HG02642 (cell line): ENCODE measurements around the gene ATP10A.

Source experiments
- ATAC-seq: cut with Tn5 transposase; IDR thresholded peaks from one replicate; pipeline ENCODE4 v1.9.1; 2021; ENCODE audit warnings: mild to moderate bottlenecking; ENCODE audit not compliant: unreplicated experiment, poor library complexity

Gene ATP10A

DNA sequence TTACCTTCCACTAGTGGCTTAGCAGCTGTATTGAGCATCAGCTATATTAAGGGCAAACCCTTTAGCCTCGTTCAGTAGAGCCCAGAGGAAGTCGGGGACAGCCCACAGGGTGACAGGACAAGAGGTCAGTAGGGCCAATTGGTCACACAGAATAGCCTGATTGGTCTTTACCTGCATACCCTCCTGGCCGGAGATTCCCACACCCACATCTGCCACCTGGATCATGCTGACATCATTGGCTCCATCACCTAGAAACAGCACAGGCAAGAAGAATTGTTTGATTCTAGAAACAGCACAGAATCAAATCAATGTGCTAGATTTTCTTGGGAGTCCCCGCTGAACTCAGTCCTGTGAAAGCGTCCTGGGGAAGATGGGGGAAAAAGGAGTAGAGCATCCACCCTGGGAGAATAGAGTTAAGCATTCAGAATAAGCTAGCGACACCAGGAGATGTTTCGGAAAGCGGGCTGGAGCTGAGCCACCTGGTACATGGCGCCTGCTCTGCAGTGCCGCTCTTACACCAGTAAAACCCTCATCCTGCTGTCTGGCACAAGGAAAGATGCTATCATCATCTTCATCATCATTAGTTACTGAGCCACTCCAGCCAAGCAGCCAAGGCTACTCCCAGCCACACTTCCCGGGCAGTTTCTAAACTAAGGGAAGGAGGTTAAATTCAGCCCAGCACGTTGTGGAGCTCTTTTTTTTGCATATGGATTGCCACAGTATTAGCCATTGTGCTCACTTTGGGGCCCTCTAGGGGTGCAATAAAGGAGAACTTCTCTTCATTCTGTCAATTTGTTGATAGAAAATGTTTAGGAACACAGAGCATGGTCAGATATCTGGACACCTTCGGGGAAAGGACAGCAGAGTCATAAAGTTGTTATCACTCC is 171.3 kb downstream of the ATP10A start:
- no peak for ATAC-seq

DNA sequence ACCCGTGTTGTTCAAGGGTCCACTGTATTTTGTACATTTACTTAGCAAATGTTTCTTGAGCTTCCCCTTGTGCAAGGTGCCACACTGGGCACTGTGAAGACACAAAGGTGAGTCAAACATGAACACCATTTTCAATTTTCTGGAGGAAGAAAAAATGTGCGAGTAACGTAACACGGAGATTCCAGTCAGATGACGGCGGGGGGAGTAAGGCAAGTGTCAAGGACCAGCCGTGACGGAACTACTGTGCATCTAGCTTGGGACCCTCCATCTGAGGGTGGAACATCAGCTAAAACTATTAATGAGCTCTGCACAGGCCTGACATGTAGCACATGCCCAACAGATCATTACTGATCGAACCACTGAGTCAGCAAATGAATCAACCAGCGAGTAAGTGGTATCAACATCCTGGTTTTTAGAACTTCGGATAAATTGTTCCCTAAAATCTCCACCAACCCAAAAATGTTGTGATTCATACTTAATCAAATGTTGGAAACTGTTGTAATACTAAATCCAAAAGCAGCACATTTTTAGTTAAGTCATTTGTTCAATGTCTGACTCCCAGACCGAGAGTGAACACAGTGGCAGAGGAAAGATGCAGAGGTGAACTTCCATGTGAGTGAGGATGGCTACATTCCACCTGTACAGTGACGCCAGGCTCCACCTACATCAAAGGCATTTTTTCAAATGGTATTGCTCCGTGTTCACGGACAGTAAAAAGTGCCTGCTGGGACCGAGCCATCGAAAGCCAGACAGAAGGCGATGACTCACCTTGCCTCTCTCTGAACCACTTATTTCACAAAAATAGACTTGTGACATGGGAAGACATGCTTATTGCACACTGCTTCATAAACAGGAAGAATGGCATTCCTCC is 172.2 kb downstream of the ATP10A start:
- no peak for ATAC-seq

DNA sequence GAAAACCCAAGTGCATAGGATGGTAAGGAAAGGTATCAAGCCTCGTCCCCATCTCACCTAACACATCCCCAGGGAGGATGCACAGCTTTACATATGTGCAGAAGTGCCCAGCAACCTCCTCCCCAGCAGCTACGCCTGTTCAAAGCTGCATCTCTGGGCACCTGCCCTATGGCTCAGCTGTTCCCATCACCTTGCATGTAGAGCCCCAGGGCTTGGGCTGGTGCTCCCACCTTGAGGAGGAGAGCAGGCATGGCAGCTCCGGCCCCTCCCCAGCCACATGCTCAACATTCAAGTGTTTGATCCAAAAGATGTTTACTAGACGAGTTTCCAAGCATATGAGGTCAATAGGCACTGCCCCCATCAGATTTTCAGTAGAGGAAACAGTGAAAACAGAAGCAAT is 173.5 kb downstream of the ATP10A start:
- no peak for ATAC-seq

DNA sequence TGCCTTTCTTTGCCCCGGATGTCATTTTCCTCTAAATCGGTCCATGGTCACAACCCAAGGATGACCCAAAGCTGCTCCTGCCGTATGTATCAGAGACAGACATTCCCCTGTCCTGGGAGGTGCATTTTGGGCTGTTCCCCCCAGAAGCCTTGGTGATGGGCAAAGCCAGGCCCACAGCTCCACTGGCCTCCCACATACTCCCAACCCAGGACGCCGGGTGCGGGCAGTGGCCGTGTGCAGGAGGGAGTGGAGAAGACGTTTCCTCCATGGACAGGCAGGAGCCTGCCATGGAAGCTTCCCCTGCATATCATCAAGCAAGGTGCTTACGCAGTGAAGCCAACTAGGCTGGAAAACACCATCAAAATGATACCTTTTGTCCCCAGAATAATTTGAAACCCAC is 175.0 kb downstream of the ATP10A start:
- no peak for ATAC-seq

DNA sequence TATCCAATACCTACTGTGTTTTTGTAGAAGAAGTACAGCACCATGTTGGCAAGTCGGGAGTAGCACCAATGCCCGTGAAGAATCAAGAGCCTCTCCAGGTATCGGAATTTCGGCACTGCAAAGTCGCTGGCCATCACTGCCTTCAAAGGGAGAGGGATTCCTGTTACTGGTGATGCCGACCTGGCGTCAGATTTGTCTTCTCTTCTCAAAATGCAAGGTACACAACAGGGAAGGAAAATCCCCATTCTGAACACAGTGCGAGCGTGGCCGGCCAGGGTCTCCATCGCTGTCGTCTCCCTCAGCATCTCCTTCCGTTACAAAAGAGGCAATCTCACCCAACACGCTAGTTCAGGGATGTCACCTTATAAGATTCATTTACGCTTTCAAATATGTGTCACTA is 175.4 kb downstream of the ATP10A start:
- ATAC-seq = no peak

DNA sequence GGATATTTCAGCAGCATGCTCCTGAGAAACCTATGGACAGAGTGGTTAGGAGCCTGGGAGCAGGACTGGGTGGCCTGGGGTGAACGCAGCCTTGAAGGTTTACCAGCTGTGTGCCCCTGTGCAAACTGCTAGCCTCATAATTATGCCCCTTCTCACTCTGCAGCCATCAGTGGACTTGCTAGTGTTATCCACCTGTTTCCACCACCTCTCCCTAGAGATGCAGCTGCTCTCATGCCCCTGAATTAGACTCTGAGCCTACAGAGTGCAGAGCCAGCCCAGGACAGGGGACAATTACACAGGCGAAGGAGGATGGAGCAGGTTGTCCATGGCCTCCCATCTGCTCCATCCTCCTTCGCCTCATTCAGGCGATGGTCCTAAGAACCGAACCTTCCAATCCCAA is 175.9 kb downstream of the ATP10A start:
- ATAC-seq = no peak

DNA sequence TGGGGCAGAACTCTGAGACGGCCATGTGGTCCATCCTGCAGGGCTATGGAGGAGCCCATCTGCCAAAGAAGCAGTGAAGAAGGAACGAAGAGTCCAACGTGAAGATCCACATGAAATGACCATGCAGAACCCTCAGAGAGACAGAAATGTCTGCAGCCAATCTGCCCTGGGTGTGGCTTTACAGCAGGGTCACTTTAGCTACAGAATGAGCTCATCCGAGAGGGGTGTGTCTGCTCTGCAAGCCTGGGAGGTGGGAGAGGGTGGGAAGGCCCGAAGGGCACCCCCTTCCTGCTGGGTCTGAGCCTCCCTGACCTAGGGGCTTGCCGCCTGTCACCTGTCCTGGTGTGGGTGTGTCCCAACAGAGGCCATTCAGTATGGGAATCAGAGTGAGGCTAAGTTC is 176.3 kb downstream of the ATP10A start:
- no peak for ATAC-seq

DNA sequence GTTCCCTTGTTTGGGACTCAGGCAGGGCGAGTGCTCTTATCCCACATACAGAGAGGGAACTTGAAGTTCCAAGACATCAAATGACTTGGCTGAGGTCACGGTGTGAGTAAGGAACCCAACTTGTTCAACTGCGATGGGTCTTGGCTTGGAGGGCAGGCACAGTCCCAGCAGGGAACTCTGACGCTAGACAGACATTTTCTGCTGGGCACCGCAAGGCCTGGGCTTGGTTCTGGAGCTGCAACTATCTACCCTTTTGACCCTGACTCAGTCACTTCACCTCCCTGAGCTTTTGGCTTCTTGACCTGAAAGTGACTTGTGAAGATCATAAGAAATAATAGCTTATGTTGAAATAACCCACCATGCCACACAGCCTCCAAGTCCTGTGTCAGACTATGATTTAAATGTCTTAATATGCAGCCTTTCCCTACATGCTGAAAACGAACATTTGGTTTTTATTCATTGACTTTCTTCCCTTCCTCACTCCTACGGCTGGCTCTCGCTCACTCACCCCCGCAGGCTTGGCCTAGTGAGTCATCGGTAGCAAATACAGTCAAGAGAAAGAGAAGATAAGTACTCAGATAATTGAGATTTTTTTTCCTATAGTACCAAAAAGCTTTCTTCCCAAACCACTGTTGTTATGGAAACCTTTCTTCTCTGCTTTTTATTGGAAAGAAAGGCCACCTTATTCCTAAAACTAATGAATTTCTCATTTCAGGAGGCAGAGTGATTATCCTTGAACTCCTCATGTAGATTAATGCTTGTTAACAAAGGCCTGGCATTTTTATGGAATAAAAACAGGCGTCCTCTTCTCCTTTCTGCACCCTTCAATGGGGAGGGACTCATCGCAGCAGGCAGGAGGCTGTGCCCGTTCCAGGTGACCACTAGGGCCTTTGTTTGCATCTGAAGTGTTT is 178.4 kb downstream of the ATP10A start:
- ATAC-seq = no peak

DNA sequence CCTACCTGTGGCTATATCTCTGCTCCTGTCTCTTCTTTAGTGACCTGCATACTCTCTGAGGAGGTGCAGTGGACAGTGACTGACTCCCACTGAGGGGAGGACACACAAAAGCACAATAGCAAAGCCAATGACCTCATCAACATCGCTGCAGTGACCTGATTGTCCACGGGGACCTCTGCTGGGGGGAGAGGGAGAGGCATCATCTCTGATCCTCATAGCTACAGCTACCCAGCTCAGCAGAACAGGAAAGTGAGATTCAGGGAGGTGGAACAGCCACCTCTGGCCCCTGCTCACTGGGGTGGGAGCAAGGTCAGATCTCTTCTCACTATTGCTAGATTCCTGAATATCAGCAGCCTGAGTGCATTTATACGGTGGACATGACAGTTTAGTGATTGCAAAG is 179.2 kb downstream of the ATP10A start:
- ATAC-seq = no peak

DNA sequence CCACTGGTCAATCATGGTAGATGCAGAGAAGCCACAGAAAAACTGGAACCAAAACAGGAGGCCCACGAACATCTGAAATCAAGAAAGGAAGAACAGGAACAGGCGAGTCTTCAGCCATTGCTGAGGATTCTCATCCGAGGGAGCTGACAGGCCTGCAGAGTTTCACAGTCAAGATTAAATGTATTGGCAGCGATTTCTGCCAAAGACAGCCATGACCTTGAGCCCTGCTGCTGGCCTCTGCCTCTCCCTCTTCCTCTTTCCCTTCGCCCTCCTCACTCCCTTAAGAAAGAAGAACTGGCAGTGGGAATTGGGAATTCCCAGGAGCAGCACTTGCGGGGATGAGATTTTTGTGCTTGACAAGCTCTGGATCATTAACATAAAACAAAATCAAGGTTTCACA is 179.7 kb downstream of the ATP10A start:
- ATAC-seq = no peak

DNA sequence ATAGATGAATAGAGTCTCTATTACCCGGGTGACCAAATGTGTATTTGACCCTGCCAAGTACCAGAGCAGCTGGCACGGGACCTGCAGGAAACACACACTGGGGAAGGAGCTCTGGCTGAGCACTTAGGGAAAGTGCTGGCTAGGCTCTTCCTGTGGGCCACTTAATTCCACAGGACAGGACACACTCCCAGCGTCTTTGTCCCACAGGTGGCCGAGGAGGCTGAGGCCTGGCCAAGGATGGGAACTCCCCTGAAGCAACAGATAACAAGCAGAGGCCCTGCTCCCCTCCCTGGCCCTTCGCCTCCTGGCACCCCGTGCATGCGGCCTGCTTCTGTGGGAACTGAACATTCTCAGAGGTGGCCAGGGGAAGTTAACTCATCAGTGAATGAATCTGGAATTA is 180.8 kb downstream of the ATP10A start:
- no peak for ATAC-seq

DNA sequence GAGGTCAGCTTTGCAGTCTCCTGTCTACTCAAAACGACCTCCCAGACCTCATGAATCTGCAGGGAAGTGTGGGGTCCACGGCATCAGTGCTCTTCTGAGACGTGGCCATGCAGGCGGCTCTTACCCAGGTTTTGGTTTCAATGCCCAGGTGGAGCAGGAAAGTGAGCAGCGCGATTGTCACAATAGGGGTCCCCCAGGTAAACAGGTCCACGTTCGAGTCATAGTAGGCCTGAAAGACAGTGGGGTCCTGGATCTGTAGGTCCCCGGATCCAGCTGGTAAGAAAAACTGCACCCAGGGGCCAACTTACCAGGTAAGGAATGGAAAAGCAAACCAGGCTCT is 182.5 kb downstream of the ATP10A start:
- ATAC-seq = no peak

DNA sequence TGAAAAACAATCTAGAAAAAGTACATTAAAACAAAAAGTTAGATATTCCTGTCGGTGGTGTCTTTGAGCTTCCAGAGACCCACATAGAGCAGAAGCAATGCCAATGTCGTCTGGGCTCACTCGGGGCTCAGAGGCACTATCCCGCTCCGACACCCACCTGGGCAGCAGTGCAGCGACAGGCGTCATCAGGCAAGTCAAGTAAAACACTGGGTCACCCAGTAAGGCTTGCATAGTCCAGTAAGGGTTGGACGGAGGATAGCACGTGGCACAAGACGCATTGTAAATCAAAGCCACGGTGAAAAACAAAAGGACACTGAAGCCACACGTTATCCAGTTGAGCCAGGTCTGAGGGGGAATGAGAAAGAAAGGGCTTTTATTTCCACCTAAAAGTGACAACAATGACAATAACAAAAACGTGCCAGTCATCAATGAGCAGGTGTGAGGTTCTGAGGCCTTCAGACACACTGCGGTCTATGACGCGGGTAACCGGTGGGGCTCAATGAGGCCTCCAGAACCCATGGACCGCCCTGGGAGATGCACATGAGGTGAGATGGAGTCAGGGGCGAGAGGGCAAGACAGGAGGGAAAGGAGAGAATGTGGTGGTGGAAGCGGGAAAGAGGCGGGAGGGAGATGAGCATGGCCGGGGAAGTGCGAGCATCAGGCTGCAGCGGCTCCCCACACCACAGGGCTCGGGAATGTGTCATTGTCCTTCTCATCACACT is 183.0 kb downstream of the ATP10A start:
- no peak for ATAC-seq

DNA sequence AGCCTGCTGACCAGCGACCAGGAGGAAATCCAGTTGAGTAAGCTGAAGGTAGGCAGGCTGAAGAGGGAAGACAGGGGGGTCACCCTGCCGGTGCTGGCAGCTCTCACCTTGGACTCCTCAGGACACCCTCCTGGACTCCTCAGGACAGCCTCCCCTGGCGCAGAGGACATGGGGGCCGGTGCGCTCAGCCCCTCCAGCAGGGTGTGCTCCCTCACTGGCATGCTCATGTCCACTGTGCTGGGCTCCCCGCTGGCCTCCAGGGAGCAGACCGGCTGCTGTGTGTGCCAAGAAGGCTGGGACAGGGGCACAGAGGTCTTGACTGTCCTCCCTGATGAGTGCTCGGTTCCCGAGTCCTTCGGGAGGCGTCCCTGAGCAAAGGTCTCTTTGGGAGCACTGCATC is 183.6 kb downstream of the ATP10A start:
- ATAC-seq = no peak

DNA sequence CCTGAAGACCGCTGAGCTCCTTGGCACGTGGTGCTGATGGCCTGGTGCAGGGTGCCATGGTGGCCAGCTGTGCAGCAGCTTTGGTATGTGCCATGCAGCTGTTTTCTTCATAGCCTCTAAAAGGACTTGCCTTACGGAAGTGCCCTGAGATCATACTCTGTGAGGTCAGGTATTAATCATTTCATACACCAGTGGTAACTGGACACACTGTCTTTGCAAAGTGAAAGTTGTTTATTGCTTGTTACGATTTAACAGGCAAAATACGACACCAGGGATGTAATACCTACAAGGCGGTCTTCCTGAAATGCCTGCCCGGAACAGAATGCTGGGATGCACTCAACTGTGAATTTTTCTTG is 184.6 kb downstream of the ATP10A start:
- no peak for ATAC-seq

DNA sequence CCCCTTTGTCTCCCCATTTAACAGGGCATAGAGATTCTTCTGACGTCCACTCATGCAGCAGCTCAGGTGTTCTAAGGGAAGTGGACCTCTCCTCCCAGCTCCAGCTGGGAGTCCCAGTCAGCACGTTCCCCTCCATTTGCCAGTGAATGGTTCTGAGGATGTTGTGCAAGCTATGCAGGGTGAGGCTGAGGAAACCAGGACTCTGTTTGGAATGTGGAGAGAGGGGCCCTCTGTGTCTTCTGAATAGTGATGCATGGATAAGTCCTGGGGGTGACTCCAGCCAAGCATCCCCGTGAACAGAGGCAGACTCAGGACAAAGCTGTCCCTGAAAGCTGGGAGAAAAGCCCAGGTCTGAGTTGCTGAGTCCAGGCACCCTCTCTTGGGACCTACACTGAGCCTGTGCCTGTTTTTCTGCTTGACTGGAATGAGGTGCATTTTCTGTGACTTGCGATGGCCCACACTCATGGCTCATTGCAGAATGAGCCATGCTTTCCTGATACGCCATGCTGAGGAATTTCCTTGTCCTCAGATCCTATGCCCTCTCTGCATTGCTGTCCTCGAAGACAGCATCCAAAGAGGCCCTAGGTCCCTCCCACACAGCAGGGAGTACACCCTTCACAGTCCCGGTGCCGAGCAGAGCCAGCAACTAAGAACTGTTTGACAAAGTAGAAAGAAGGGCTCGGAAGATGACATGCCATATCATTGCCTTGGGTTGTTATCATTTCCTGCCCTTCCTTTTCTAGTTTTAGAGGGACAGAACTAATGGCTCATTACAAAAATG is 185.2 kb downstream of the ATP10A start:
- no peak for ATAC-seq

DNA sequence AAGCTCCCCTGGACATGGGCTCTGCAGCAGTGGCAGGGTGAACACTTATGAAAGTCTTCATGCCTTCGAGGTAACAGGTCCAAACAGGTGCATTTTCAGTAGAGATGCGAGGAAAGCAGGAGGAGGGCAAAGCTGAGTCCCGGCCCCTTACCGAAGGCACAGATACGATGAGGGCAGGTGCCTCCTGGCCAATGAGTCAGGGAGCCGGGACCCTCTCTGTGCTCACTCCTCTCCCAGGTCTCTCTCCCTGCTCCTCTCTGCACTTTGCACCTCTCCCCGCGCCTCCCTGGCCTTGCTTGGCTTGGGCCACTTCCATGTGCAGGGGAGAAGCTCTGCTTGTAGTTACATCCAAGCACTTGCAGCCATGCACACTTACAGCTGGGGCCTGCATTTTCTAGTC is 187.1 kb downstream of the ATP10A start:
- ATAC-seq = no peak

DNA sequence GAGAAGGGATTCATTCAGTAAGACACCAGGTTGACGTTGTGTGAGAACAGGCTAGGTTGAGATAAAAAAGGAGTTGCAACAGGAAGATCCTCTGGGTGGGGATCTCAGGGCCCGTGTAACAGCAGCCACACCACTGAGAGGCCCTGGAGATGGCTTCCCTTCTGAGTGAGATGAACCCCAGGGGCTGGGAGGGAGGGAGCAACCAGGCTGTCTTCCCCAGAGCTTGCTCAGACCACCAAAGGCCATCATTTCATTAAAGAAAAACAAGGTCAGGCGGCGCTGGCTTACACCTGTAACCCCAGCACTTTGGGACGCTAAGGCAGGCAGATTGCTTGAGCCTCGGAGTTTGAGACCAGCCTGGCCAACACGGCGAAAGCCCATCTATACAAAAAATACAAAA is 187.7 kb downstream of the ATP10A start:
- ATAC-seq = no peak

DNA sequence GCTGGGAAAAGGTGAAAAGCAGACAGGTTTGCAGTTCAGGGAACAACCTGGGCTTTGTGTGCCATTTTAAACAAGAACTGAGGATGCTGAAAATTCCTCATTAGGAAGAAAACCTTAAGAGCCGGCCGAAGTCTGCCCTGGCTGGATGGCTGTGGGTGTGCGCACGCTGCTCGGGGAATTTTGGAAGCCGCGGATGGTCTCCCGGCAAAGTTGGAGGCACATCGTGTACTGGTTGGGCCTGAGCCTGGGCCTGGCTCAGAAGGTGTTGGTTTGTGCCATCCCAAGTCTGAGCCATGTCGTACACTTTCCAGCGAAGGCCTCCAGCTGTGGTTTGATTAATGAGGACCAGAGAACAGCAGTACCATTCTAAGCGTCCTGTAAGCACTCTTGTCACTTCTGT is 188.2 kb downstream of the ATP10A start:
- ATAC-seq = no peak
